Measurements from ENCODE around the gene MX1. TPM values are rescaled to one million over a fixed set of nuclear protein-coding genes. Genes with fewer than 3 reads are reported as not detected.

The MX1 gene
- polyA plus RNA-seq, 1 donor, result 16.8 TPM

GRCh38 chr21:41393876-41394465, 32.1 kb upstream of the MX1 start:
- H3K4me3 ChIP-seq (ENCODE audit: low read length), result no peak overlapping the region
- no peaks in the 10 kb centered on the region for H3K27me3 ChIP-seq (ENCODE audit: control insufficient read depth, insufficient read depth, low read length)
- H3K9me3 ChIP-seq (ENCODE audit: control insufficient read depth, low read depth, low read length), result no peaks in the 10 kb centered on the region
- no peaks in the 10 kb centered on the region for H3K36me3 ChIP-seq (ENCODE audit: control insufficient read depth, insufficient read depth, low read length)
- 67% methylated on average over 2 of the region's 8 CpGs for WGBS (ENCODE audit: insufficient coverage, low lambda C conversion rate)
- no peak for DNase-seq
- no peaks in the 10 kb centered on the region for H3K4me1 ChIP-seq (ENCODE audit: control insufficient read depth, insufficient read depth, low read length)
- H3K27ac ChIP-seq (ENCODE audit: low read length), result no peak overlapping the region

GRCh38 chr21:41396558-41397075, 29.4 kb upstream of the MX1 start:
- DNase-seq, result peak in 1 of 2 donors; percentile 22
- H3K4me3 ChIP-seq (ENCODE audit: low read length), result no peak overlapping the region
- no peaks in the 10 kb centered on the region for H3K4me1 ChIP-seq (ENCODE audit: control insufficient read depth, insufficient read depth, low read length)
- no peaks in the 10 kb centered on the region for H3K27me3 ChIP-seq (ENCODE audit: control insufficient read depth, insufficient read depth, low read length)
- H3K9me3 ChIP-seq (ENCODE audit: control insufficient read depth, low read depth, low read length), result no peaks in the 10 kb centered on the region
- 20% methylated on average over 1 of the region's 7 CpGs for WGBS (ENCODE audit: insufficient coverage, low lambda C conversion rate)
- no peaks in the 10 kb centered on the region for H3K36me3 ChIP-seq (ENCODE audit: control insufficient read depth, insufficient read depth, low read length)
- H3K27ac ChIP-seq (ENCODE audit: low read length), result no peak overlapping the region

DNA sequence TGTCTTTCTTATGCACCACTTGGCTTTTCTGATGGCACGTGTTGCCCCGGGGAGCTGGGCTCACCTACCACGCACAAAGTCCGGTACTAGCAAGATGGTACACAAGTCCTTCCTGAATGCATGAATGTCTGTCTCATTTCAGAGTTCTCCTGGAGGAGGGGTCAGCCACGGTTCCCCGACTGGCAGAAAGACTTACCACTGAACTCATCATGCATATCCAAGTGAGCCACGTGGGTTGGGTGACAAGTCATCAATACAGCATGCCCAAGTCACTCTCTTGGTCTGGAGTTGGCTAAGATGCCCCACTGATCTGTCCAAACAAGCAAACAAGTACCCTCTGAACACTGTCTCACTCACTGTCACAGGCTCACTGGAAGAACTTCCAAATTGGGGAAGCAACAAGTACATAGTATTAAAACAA, 28.6 kb upstream of the MX1 start:
- DNase-seq, result no peak
- H3K4me3 ChIP-seq (ENCODE audit: low read length), result no peak overlapping the region
- WGBS (ENCODE audit: insufficient coverage, low lambda C conversion rate), result no CpG with 5 or more reads among the region's 7 CpGs
- no peak overlapping the region for H3K27ac ChIP-seq (ENCODE audit: low read length)
- H3K27me3 ChIP-seq (ENCODE audit: control insufficient read depth, insufficient read depth, low read length), result no peaks in the 10 kb centered on the region
- no peaks in the 10 kb centered on the region for H3K9me3 ChIP-seq (ENCODE audit: control insufficient read depth, low read depth, low read length)
- H3K4me1 ChIP-seq (ENCODE audit: control insufficient read depth, insufficient read depth, low read length), result no peaks in the 10 kb centered on the region
- no peaks in the 10 kb centered on the region for H3K36me3 ChIP-seq (ENCODE audit: control insufficient read depth, insufficient read depth, low read length)

GRCh38 chr21:41398251-41398650, 27.8 kb upstream of the MX1 start:
- Histone ChIP-seq H3K36me3 (ENCODE audit: control insufficient read depth, insufficient read depth, low read length) (no peaks in the 10 kb centered on the region), H3K4me3 (ENCODE audit: low read length) (no peak overlapping the region), H3K27me3 (ENCODE audit: control insufficient read depth, insufficient read depth, low read length) (no peaks in the 10 kb centered on the region), H3K4me1 (ENCODE audit: control insufficient read depth, insufficient read depth, low read length) (no peaks in the 10 kb centered on the region), H3K9me3 (ENCODE audit: control insufficient read depth, low read depth, low read length) (no peaks in the 10 kb centered on the region), H3K27ac (ENCODE audit: low read length) (no peak overlapping the region)
- no peak for DNase-seq
- WGBS (ENCODE audit: insufficient coverage, low lambda C conversion rate), result 100% methylated on average over 1 of the region's 4 CpGs

DNA sequence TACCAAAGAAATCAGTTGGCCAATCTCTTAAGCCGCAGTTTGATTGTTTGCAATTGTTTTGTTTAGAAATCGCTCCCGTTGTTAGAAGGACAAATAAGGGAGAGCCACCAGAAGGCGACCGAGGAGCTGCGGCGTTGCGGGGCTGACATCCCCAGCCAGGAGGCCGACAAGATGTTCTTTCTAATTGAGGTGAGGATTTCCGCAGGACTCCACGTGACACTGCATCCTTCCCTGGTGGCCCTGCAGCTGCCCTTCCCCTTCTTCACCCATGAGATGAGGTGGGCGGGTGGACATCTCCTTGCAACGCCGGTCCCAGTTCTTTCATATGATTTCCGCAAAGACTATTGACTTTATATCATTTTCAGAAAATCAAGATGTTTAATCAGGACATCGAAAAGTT, 27.2 kb upstream of the MX1 start:
- no peak for DNase-seq
- no peaks in the 10 kb centered on the region for H3K9me3 ChIP-seq (ENCODE audit: control insufficient read depth, low read depth, low read length)
- no peaks in the 10 kb centered on the region for H3K36me3 ChIP-seq (ENCODE audit: control insufficient read depth, insufficient read depth, low read length)
- no peak overlapping the region for H3K4me3 ChIP-seq (ENCODE audit: low read length)
- WGBS (ENCODE audit: insufficient coverage, low lambda C conversion rate), result no CpG with 5 or more reads among the region's 16 CpGs
- H3K4me1 ChIP-seq (ENCODE audit: control insufficient read depth, insufficient read depth, low read length), result no peaks in the 10 kb centered on the region
- no peaks in the 10 kb centered on the region for H3K27me3 ChIP-seq (ENCODE audit: control insufficient read depth, insufficient read depth, low read length)
- H3K27ac ChIP-seq (ENCODE audit: low read length), result no peak overlapping the region

- no peak for DNase-seq
- H3K36me3 ChIP-seq (ENCODE audit: control insufficient read depth, insufficient read depth, low read length), result no peaks in the 10 kb centered on the region
- H3K27me3 ChIP-seq (ENCODE audit: control insufficient read depth, insufficient read depth, low read length), result no peaks in the 10 kb centered on the region
- H3K27ac ChIP-seq (ENCODE audit: low read length), result no peak overlapping the region
- no peak overlapping the region for H3K4me3 ChIP-seq (ENCODE audit: low read length)
- no CpG with 5 or more reads among the region's 7 CpGs for WGBS (ENCODE audit: insufficient coverage, low lambda C conversion rate)
- H3K4me1 ChIP-seq (ENCODE audit: control insufficient read depth, insufficient read depth, low read length), result no peaks in the 10 kb centered on the region
- H3K9me3 ChIP-seq (ENCODE audit: control insufficient read depth, low read depth, low read length), result no peaks in the 10 kb centered on the region
Measured at GRCh38 chr21:41399246-41399800, 26.7 kb upstream of the MX1 start.

DNA sequence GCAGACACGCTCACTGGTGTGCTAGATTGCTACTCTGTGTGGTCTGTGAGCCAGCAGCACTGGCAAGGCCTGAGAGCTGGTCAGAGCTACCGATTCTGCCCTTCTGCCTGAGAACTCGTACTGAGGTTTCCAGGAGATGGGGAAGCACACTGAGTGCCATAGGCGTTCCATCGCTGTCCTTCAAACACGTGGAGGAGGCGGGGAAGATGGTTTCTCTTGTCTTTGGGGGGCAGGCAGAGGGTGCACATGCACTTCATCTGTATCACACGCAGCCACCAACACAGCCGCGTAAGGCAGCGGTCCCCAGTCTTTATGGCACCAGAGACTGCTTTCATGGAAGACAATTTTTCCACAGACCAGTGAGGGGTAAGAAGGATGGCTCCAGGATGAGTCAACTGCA, 23.8 kb upstream of the MX1 start:
- no peaks in the 10 kb centered on the region for H3K27me3 ChIP-seq (ENCODE audit: control insufficient read depth, insufficient read depth, low read length)
- DNase-seq, result no peak
- no CpG with 5 or more reads among the region's 11 CpGs for WGBS (ENCODE audit: insufficient coverage, low lambda C conversion rate)
- no peaks in the 10 kb centered on the region for H3K9me3 ChIP-seq (ENCODE audit: control insufficient read depth, low read depth, low read length)
- H3K27ac ChIP-seq (ENCODE audit: low read length), result no peak overlapping the region
- no peaks in the 10 kb centered on the region for H3K36me3 ChIP-seq (ENCODE audit: control insufficient read depth, insufficient read depth, low read length)
- no peak overlapping the region for H3K4me3 ChIP-seq (ENCODE audit: low read length)
- H3K4me1 ChIP-seq (ENCODE audit: control insufficient read depth, insufficient read depth, low read length), result no peaks in the 10 kb centered on the region

GRCh38 chr21:41402796-41403195, 23.2 kb upstream of the MX1 start:
- WGBS (ENCODE audit: insufficient coverage, low lambda C conversion rate), result no CpG with 5 or more reads among the region's 10 CpGs

GRCh38 chr21:41403331-41403730, 22.7 kb upstream of the MX1 start:
- H3K4me3 ChIP-seq (ENCODE audit: low read length), result no peak overlapping the region
- no CpG with 5 or more reads among the region's 9 CpGs for WGBS (ENCODE audit: insufficient coverage, low lambda C conversion rate)
- DNase-seq, result no peak
- no peaks in the 10 kb centered on the region for H3K9me3 ChIP-seq (ENCODE audit: control insufficient read depth, low read depth, low read length)
- H3K27me3 ChIP-seq (ENCODE audit: control insufficient read depth, insufficient read depth, low read length), result no peaks in the 10 kb centered on the region
- H3K27ac ChIP-seq (ENCODE audit: low read length), result no peak overlapping the region
- no peaks in the 10 kb centered on the region for H3K4me1 ChIP-seq (ENCODE audit: control insufficient read depth, insufficient read depth, low read length)
- no peaks in the 10 kb centered on the region for H3K36me3 ChIP-seq (ENCODE audit: control insufficient read depth, insufficient read depth, low read length)

More at GRCh38 chr21:41402796-41403195, 23.2 kb upstream of the MX1 start:
- H3K27ac ChIP-seq (ENCODE audit: low read length), result no peak overlapping the region
- no peak overlapping the region for H3K4me3 ChIP-seq (ENCODE audit: low read length)
- no peaks in the 10 kb centered on the region for H3K27me3 ChIP-seq (ENCODE audit: control insufficient read depth, insufficient read depth, low read length)
- DNase-seq, result no peak
- H3K36me3 ChIP-seq (ENCODE audit: control insufficient read depth, insufficient read depth, low read length), result no peaks in the 10 kb centered on the region
- no peaks in the 10 kb centered on the region for H3K4me1 ChIP-seq (ENCODE audit: control insufficient read depth, insufficient read depth, low read length)
- no peaks in the 10 kb centered on the region for H3K9me3 ChIP-seq (ENCODE audit: control insufficient read depth, low read depth, low read length)

DNA sequence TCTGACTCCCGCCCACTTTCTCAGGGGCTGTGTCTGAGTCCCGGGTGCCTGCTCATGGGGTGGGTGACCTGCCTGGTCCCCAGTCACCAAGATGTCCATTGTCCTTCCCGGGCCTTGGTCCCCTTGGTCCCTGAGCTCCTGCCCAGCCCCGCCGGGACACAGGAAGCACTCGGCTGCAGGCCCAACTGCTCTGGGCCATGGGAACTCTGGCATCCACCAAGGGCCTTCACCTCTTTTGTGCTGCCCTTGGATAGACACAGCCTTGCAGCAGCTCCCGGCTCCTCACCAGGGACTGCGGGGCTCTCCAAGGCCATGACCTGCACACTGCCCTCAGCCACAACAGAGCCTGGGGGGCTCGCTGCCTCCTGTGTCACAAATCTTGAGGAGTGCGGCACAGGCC, 22.1 kb upstream of the MX1 start:
- Histone ChIP-seq H3K27ac (ENCODE audit: low read length) (no peak overlapping the region), H3K4me3 (ENCODE audit: low read length) (no peak overlapping the region), H3K36me3 (ENCODE audit: control insufficient read depth, insufficient read depth, low read length) (no peaks in the 10 kb centered on the region), H3K27me3 (ENCODE audit: control insufficient read depth, insufficient read depth, low read length) (no peaks in the 10 kb centered on the region), H3K4me1 (ENCODE audit: control insufficient read depth, insufficient read depth, low read length) (no peaks in the 10 kb centered on the region), H3K9me3 (ENCODE audit: control insufficient read depth, low read depth, low read length) (no peaks in the 10 kb centered on the region)
- no CpG with 5 or more reads among the region's 10 CpGs for WGBS (ENCODE audit: insufficient coverage, low lambda C conversion rate)
- no peak for DNase-seq

GRCh38 chr21:41405321-41405720, 20.7 kb upstream of the MX1 start:
- no CpG with 5 or more reads among the region's 4 CpGs for WGBS (ENCODE audit: insufficient coverage, low lambda C conversion rate)

More at GRCh38 chr21:41405321-41405720, 20.7 kb upstream of the MX1 start:
- no peaks in the 10 kb centered on the region for H3K9me3 ChIP-seq (ENCODE audit: control insufficient read depth, low read depth, low read length)
- no peak overlapping the region for H3K27ac ChIP-seq (ENCODE audit: low read length)
- no peaks in the 10 kb centered on the region for H3K27me3 ChIP-seq (ENCODE audit: control insufficient read depth, insufficient read depth, low read length)
- H3K36me3 ChIP-seq (ENCODE audit: control insufficient read depth, insufficient read depth, low read length), result no peaks in the 10 kb centered on the region
- no peaks in the 10 kb centered on the region for H3K4me1 ChIP-seq (ENCODE audit: control insufficient read depth, insufficient read depth, low read length)
- H3K4me3 ChIP-seq (ENCODE audit: low read length), result no peak overlapping the region
- no peak for DNase-seq

Data from large intestine (tissue), 3 donors.